GM04503 (cell line): ENCODE data around the gene EIF2A.
A peak's percentile ranks its signal among the peaks of the same experiment; 100 is the strongest.
"Not testable (repeated sequence)": the region's sequence is repeated elsewhere in the genome, so short reads cannot be mapped to it uniquely, and the experiment has no call there.

ENCODE experiments used
- DNase-seq: peaks from one replicate; pipeline ENCODE4 v3.0.0-alpha.2; 2012; ENCODE audit warnings: low read depth

Gene EIF2A

GRCh38 chr3:150546226-150547044 lies at the start of gene EIF2A, which contains the start of gene SERP1:
EIF2A (plus strand) TSS chr3:150546787; CDS start chr3:150546803, 16 bp downstream.
SERP1 (minus strand) TSS chr3:150546496; CDS start chr3:150546135, 361 bp downstream.
- DNase-seq = peak; percentile 95

GRCh38 chr3:150497956-150498355 lies 48.6 kb upstream of the EIF2A start:
- DNase-seq = peak; percentile 6

GRCh38 chr3:150500960-150501359 lies 45.6 kb upstream of the EIF2A start:
- not testable (repeated sequence) for DNase-seq

- no peak for DNase-seq
Measured at GRCh38 chr3:150503402-150504099, 43.0 kb upstream of the EIF2A start.

GRCh38 chr3:150504483-150504882 lies 42.1 kb upstream of the EIF2A start:
- no peak for DNase-seq

- DNase-seq = no peak
Measured at GRCh38 chr3:150508401-150508800, 38.2 kb upstream of the EIF2A start.

GRCh38 chr3:150509780-150510179 lies 36.8 kb upstream of the EIF2A start:
- no peak for DNase-seq

GRCh38 chr3:150511122-150511821 lies 35.3 kb upstream of the EIF2A start:
- DNase-seq = no peak

- DNase-seq = no peak
Measured at GRCh38 chr3:150515210-150515609, 31.4 kb upstream of the EIF2A start.

GRCh38 chr3:150519026-150519425 lies 27.6 kb upstream of the EIF2A start:
- DNase-seq = no peak

- no peak for DNase-seq
Measured at GRCh38 chr3:150520408-150520807, 26.2 kb upstream of the EIF2A start.

GRCh38 chr3:150521463-150521862 lies 25.1 kb upstream of the EIF2A start:
- DNase-seq = no peak

GRCh38 chr3:150523538-150523937 lies 23.0 kb upstream of the EIF2A start:
- DNase-seq = no peak

GRCh38 chr3:150527464-150528255 lies 18.9 kb upstream of the EIF2A start:
- no peak for DNase-seq

- no peak for DNase-seq
Measured at GRCh38 chr3:150528354-150528797, 18.2 kb upstream of the EIF2A start.

GRCh38 chr3:150531775-150532174 lies 14.8 kb upstream of the EIF2A start:
- DNase-seq = no peak

- no peak for DNase-seq
Measured at GRCh38 chr3:150535204-150535603, 11.4 kb upstream of the EIF2A start.

GRCh38 chr3:150538324-150539208 lies 8.0 kb upstream of the EIF2A start:
- DNase-seq = no peak

GRCh38 chr3:150540297-150540696 lies 6.3 kb upstream of the EIF2A start:
- no peak for DNase-seq

GRCh38 chr3:150540991-150541390 lies 5.6 kb upstream of the EIF2A start:
- DNase-seq = no peak

- no peak for DNase-seq
Measured at GRCh38 chr3:150543128-150543527, 3.5 kb upstream of the EIF2A start.
